DOHH2 (cell line): ENCODE results near the gene UBE2K.

Experiments used
- CTCF ChIP-seq: fragments of 200-600 bp; sonication (generic); IDR thresholded peaks from one replicate; pipeline ENCODE4 v1.5.1; 2014; ENCODE audit warnings: antibody characterized with exemption, mild to moderate bottlenecking, low read depth, low read length; ENCODE audit not compliant: poor library complexity, severe bottlenecking
- EZH2phosphoT487 ChIP-seq: fragments of 200-600 bp; sonication (generic); IDR thresholded peaks from 2 replicates; pipeline ENCODE4 v1.6.1; 2017; ENCODE audit warnings: borderline replicate concordance, mild to moderate bottlenecking, antibody characterized with exemption, low read length, moderate library complexity, mixed read lengths

DNA sequence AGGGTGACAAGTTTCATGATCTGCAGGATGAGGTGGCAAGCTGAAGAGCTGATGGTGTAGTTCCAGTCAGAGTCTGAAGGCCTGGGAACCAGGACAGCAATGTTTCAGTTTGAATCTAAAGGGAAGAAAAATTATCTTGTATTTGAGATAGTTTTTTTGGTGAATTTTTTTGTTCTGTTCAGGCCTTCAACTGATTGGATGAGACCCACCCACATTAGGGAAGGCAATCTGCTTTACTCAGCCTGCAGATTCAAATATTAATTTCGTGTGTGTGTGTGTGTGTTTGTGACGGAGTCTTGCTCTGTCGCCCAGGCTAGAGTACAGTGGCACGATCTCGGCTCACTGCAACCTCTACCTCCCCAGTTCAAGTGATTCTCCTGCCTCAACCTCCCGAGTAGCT lies 37.2 kb upstream of the UBE2K start:
- TF ChIP-seq CTCF (no peak), EZH2phosphoT487 (no peak)
